GM19324 (cell line): Measurements from ENCODE around the gene SKI.
"Not testable (repeated sequence)": the region's sequence is repeated elsewhere in the genome, so short reads cannot be mapped to it uniquely, and the experiment has no call there.

Experiments
- ATAC-seq: cut with Tn5 transposase; IDR thresholded peaks from one replicate; pipeline ENCODE4 v1.9.1; 2021; ENCODE audit warnings: mild to moderate bottlenecking, moderate library complexity; ENCODE audit not compliant: unreplicated experiment, low FRiP score

Gene SKI

DNA sequence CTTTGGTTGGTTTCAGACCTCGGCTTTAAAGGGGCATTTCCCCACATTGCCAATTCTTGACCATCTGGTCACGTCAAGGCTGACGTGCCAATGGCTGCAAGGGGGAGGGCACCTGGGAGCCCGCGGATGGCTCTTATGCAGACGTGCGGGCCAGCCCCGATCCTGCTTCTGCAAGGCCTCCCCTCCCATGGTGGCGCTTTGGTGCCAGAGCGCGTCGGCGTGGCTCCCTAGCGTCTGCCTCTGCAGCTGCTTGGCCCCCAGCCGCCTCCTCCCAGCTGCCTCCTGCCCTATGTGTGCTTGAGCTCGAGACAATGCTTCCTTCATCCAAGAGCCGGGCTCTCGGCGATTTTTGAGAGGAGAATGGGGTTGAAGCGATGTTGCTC, 29.1 kb downstream of the SKI start:
- ATAC-seq: no peak

DNA sequence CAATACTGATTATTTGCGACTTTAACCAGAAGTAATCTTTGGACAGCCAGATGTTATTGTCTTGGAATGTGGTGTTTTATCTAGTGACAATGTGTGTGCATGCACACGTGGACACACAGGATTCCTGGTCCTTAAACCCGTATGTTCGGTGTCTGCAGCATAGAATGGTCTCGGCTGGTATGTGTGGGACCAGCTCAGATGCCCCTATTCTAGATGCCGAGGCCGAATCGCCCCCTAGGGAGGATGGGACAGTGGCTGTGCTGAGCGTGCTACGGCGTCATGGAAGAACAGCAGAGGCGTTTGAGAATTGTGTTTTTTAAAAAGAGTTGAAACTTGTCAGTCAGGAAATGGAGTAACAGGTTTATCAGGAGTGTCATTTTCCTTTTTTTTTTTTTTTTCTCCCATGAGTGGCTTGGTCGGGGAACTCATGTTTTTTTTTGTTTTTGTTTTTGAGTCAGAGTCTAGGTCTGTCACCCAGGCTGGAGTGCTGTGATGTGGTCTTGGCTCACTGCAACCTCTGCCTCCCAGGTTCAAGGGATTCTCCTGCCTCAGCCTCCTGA, 30.1 kb downstream of the SKI start:
- ATAC-seq: no peak

DNA sequence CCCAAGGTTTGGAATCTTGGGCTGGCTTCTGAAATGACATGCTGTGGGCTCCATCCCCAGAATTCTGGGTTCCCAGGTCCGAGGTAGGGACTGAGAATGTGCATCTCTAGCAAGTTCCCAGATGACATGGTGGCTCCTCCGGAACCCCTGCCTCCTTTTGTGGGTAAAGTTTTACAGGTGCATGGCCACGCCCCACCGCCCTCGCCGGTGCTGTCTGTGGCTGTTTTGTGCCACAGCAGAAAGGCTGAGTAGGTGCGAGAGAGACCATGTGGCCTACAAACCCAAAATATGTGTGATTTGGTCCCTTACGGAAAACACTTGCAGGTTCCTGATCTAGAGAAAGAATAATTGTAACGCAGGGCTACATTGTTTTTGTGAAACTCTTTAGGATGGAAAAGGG, 30.9 kb downstream of the SKI start:
- ATAC-seq: no peak

DNA sequence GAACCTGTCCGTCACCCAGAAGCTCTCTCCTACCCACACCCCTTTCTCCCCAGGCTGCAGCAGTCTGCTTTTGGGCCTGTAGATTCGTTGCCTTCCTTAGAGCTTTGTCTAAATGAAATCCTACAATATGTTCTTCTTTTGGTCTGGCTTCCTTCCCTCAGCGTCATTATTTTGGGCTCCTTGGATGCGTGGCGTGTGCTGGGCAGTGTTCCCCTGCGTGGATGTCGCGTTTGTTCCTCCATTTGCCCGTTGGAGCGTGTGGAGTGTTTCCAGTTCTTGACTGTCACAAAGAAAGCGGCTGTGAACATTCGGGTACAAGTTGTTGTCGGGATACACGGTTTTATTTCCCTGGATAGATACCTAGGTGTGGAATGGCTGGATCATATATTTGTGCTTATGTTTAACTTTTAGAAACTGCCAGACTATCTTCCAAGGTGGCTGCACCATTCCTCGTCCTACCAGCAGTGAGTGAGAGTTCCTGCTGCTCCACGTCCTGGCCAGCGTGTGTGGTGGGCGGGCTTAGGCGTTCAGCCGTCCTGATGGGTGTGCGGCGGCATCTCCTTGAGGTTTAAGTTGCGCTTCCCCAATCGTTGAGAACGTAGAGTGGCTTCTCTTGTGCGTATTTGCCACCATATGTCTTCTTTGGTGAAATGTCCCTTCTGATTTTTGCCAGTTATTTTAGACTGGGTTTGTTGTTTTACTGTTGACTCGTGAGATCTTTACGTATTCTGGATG, 31.7 kb downstream of the SKI start:
- no peak for ATAC-seq

DNA sequence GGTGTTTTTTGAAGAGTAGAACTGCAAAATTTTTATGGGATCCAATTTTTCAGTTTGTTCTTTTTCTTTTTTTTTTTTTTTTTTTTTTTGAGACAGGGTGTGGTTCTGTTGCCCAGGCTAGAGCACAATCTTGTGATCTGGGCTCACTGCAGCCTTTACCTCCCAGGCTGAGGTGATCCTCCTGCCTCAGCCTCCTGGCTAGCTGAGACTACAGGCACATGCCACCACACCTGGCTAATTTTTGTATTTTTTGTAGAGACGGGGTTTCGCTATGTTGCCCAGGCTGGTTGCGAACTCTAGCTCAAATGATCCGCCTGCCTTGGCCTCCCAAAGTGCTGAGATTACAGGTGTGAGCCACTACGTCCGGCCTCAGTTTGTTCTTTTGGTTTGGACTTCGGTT, 32.4 kb downstream of the SKI start:
- ATAC-seq: not testable (repeated sequence)

DNA sequence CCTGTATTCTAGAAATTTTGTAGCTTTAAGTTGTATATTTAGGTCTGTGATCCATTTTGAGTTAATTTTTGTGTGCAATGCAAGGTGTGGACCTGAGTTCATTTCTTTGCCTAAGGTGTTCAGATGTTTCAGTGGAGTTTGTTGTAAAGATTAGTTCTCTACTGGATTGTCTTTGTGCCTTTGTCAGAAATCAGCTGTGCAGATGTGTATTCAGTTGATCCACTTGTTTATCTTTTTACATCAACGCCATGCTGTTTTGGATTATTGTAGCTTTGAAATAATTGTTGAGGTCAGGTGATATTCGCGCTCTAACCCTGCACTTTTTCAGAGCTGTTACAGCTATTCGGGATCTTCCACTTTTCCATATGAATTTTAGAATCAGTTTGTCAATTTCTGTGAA, 32.8 kb downstream of the SKI start:
- ATAC-seq: no peak

DNA sequence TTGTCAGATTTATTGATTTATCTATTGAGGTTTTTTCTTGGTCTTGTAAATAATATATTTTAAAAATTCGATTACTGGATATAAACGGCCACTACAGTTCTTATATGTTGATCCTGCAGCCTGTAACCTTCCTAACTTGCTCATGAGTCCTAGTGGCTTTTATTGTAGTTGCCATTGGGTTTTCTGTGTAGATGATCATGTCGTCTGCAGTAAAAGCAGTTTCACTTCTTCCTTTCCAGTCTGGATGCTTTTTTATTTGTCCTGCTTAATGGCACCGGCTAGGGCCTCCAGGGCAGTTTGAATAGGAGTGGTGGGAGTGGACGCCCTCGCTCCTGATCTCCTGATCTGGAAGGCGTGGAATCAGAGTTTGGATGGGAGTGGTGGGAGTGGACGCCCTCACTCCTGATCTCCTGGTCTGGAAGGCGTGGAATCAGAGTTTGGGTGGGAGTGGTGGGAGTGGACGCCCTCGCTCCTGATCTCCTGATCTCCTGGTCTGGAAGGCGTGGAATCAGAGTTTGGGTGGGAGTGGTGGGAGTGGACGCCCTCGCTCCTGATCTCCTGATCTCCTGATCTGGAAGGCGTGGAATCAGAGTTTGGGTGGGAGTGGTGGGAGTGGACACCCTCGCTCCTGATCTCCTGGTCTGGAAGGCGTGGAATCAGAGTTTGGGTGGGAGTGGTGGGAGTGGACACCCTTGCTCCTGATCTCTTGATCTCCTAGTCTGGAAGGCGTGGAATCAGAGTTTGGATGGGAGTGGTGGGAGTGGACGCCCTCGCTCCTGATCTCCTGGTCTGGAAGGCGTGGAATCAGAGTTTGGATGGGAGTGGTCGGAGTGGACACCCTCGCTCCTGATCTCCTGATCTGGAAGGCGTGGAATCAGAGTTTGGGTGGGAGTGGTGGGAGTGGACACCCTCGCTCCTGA, 33.6 kb downstream of the SKI start:
- ATAC-seq: not testable (repeated sequence)

DNA sequence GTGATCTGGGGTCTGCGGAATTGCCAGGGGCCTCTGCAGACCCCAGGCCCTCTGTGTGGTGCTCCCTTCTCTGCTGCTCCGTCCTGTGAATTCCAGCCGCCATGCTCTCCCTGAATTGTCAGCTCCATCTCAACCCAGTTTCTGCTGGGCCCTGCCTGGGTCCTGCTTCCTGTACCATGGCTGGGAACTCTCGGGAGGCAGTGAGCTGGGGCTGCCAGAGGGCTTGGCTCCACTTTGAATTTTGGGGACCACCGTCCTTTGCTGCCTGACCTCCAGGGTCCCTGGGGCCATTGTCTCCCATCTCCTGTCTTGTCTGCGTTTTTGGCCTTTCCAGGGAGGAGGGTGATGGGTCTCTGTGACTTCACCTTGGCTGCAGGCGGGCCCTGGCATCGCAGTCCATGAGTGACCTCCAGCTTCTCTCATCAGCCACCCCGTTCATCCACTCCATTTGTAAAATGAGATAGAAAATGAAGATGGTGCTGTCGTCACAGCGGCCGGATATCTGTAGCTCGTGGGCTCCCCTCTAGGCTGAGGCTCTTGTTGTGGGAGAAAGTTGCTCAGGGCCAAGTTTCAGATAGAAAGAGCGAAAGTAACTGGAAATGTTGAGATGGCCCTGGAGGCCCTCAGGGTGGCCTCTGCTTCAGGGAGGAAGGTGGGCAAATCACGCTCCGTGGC, 38.3 kb downstream of the SKI start:
- ATAC-seq: no peak

DNA sequence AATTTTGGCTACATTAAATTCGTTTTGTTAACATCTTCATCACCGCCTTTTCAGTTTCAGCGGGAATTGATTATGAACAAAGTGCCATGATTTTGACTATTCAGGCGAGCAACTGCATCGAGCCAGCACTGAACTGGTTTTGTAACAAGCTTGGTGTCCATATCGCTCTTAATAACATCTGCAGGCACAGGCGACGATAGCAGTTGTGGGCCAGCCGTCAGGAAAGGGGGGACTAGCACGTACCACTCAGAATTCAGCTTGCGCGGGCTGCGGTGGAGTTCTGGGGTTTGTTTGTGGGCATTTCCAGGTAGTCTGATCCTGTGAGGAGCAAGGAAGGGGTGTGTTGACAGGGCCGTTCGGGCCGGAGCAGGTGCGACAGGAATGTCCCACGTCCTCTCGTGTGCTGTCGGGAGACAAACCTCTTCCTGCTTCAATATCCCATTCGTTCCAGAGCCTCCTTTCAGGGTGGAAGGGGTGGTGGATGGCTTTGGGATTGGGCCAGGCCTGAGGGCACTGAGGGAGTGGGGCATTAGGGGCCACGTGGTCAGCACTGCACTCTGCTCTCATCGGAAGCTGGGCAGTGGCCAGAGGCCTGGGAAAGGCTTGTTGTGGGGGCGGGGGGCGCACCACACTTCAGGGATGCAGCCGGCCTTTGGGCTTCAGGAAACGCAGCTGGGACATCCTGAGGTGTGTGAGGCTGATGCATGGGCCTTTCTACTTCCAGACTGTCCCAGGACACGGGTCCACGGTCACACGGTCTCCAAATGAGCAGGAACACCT, 39.1 kb downstream of the SKI start:
- no peak for ATAC-seq

DNA sequence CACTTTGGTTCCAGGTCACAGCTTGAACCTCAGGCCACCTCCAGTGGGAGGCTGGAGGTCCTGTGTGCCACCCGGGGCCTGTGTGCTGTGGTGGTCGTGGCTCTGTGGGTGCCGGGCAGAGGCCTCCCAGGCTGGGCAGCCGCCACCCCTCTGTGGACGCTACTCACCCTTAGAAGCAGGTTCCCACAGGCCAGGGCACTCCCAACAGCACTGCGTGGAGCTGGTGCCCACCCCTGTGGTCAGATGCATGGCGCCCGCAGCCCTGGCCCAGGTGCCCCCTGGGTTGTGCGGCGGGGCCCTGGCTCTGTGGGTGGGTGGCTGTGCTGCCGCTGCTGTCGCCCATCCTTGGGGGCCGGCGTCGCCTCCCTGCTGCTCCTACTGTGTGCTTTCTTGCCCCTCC, 39.7 kb downstream of the SKI start:
- no peak for ATAC-seq

DNA sequence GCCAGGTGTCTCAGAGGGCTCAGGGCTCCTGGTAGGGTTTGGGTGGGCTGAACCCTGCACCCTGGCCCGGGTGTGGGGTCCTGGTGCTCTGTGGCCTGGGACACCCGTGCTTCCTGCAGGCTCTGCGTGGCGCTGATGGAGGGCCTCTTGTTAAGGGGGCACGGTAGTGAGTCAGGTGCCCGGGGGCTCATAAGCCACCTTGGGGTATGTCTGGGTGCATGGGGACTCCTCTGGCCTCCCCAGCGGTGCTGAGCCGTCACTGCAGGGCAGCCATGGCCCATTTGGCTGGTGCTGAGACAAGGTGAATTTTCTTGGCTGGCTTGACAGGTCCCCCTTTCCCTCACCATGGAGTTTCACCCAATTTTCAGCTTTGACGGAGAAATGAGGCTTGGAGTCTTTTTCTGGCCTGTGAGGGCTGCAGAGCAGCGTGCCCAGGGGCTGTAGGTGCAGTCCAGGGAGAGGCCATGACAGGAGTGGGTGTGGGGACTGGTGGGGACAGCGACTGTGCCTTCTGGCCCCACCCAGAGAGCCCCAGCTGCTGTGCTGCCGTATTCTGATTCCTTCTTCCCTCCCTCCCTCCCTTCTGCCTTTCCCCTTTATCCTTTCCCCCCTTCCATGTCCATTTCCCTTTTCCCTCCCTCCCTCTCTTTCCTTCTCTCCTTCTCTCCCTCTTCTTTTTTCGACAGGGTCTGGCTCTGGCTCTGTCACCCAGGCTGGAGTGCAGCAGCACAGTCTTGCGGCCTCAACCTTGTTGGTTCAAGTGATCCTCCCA, 40.4 kb downstream of the SKI start:
- no peak for ATAC-seq

DNA sequence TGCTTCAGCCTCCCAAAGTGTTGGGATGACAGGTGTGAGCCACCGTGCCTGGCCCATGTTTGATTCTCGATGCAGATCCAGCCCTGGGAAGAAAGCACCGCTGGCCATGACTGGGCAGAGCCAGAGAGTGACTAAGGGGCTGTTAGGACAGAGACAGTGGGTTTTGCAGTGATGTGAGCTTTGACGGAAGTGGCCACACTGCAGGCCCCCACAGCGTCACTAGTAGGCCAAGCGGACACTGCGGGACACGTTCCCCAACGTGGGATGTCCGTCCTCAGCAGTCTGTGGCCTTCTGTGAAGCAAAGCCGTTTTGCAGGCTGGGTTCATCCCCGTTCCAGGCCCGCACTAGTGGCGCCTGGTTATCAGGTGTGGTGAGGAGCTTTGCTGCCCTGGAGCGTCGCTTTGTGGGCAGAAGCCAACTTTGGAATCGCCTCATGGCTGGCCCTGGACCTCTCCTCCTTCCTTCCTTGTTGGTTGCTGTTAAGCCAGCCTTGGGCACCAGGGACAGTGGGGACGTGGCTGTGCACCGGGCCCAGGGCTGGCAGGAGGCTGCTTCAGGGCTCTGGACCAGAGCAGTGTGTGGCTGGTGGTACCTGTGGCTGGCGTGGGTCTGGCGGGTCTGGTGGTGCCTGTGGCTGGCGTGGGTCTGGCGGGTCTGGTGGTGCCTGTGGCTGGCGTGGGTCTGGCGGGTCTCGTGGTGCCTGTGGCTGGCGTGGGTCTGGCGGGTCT, 41.2 kb downstream of the SKI start:
- ATAC-seq: no peak

DNA sequence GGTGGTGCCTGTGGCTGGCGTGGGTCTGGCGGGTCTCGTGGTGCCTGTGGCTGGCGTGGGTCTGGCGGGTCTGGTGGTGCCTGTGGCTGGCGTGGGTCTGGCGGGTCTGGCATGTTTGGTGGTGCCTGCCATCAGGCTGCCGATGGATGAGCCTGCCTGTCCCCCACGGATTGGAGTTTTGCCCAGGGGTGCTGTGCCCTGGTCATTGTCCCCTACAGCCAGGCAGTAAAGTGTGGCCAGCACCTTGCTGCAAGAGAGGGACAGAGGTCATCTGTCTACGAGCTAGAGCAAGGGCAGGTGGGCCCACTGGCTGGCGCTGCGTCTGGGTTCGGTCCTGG, 41.8 kb downstream of the SKI start:
- no peak for ATAC-seq

DNA sequence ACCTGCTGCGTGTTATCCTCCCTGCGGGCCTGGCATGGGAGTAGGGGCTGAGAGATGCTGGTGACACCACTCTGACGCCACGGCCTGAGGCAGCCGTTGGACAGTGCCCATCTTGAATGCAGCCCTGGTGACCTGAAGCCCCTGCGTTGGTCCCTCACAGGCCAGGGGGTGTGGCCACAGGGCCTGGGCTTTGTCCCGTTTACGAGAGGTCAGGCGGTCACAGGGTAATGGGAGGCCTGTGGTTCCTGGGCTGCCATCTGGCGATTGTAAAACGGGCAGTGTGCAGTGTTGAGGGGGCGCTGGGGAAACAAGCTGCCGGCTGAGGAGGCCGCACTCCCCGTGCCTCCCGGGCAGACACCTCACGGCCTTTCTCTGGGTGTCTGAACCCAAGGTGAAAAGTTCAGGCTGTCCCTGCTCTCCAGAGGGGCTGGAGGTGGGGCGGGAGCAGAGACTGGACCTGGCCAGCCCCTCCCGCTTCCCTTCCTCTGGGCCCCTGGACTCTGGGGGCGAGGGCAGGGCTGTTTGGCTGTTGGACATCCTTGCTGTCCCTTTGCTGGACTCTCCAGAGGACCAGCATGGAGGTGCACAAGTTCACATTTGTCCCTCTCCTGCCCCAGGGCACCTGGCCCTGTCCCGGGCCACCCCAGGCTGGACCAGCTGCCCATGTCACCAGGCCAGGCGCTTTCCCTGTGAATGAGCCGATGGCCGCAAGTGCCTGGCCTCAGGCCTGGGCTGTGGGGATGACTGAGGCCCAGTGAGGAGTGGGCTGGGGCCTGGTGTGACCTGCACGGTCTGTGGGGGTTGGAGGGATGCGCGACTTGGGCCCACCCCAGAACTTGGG, 42.4 kb downstream of the SKI start:
- ATAC-seq: no peak

DNA sequence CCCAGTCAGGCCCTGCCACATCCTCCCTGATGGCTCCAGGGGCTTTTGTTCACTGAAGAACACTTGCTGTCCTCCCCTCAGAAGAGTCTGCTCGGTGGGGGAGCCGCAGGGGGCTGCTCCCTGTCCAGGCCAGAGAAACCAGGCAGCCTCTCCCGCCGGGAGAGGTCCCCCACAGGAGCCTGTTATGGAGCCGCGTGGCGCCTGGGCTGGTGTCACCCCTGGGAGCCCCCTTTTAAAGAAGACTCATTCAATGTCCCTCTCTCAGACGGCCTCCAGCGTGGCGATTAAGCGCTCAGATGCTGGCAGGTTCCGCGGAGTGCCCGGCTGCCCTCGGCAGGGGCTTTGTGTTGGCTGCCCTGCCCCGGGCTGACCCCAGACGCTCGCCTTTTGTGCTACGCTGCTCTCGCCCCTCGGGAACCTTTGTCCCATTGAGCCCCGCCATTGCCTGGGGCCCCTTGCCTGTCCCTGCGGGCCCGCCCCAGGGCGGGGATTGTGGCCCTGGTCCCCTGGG, 43.1 kb downstream of the SKI start:
- ATAC-seq: no peak

DNA sequence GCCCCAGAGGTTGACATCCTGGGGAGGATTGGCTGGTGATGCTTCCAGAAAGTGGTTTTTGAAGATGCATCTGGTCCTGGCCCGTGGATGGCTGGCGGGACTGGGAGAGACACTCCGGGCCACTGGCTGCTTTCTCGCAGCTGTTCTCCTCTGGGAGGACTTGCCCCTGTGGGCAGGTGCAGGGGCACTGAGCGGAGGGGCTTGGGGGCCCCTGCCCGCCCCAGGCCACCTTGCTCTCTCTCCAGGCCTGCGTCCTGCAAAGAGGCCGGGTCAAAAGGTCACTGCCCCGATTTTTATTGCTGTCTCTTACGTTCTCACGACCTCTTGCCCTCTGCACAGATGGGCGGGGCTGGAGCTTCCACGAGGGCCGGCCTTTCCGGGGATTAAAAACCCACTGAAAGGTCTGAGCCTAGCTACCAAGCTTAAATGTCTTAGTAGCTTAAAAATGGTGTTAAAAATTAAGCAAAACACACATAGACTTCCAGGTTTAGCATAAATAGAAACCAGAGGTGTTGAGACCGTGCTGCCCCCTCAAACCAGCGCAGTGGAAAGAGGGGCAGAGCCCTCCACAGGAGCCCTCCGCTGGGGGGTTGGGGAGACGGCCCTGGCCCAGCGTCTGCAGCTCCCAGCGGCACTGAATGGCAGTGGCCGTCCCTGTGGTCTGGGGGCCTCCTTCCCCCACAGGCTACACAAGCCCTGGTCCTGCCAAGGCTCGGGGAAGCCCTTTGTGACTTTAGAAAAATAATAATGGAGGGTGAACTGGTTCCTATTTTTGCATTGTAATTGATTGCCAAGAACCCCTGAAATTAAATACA, 43.9 kb downstream of the SKI start:
- ATAC-seq: no peak
